BE2C (cell line): Measurements from ENCODE around the gene ASL.
A peak's percentile ranks its signal among the peaks of the same experiment; 100 is the strongest.
"Not testable (repeated sequence)": the region's sequence is repeated elsewhere in the genome, so short reads cannot be mapped to it uniquely, and the experiment has no call there.

Experiments used
- DNase-seq: peaks from one replicate; pipeline ENCODE4 v3.0.0-alpha.2; 2020
- H3K27me3 ChIP-seq: fragments of 250-450 bp; sonication (Bioruptor Pico); 2 replicates; pipeline ENCODE4 v1.5.1; 2020; ENCODE audit warnings: mild to moderate bottlenecking
- H3K36me3 ChIP-seq: fragments of 250-450 bp; sonication (Bioruptor Pico); 2 replicates; pipeline ENCODE4 v1.5.1; 2020; ENCODE audit warnings: mild to moderate bottlenecking
- H3K4me1 ChIP-seq: fragments of 250-450 bp; sonication (Bioruptor Pico); 2 replicates; pipeline ENCODE4 v1.5.1; 2020
- H3K4me3 ChIP-seq: 2 replicates; pipeline ENCODE4 v1.5.1; 2011; ENCODE audit warnings: low read depth, low read length
- H3K9me3 ChIP-seq: fragments of 250-450 bp; sonication (Bioruptor Pico); 2 replicates; pipeline ENCODE4 v1.5.1; 2020
- TF ChIP-seq, protein P1 (sequence below): IDR thresholded peaks from 2 replicates; pipeline ENCODE4 v1.5.1; 2012; ENCODE audit warnings: mild to moderate bottlenecking, low read depth, low read length

ASL gene

DNA sequence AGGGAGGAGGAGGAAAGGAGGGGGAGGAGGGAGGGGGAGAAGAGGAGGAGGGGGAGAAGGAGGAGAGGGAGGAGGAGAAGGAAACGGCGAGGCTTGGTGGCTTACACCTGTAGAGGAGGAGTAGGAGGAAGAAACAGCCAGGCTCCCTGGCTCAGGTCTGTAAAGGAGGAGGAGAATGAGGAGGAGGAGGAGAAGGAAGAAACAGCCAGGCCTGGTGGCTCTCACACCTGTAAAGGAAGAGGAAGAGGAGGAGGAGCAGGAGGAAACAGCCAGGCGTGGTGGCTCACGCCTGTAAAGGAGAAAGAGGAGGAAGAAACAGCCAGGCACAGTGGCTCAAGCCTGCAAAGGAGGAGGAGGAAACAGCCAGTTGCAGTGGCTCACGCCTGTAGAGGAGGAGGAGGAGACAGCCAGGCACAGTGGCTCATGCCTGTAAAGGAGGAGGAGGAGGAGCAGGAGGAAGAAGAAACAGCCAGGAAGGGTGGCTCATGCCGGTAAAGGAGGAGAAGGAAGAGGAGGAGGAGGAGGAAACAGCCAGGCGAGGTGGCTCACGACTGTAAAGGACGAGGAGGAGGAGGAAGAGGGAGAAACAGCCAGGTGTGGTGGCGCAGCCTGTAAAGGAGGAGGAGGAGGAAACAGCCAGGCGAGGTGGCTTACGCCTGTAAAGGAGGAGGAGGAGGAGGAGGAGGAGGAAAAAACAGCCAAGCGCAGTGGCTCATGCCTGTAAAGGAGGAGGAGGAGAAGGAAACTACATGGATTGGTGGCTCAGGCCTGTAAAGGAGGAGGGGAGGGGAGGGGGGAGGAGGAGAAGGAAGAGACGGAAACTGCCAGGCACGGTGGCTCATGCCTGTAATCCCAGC is 24.2 kb downstream of the ASL start:
- Histone ChIP-seq H3K36me3 (no peaks in the 10 kb centered on the region), H3K9me3 (no peaks in the 10 kb centered on the region), H3K4me3 (peak overlapping the region; percentile 49), H3K4me1 (no peaks in the 10 kb centered on the region), H3K27me3 (no peaks in the 10 kb centered on the region)
- TF ChIP-seq, protein P1, sequence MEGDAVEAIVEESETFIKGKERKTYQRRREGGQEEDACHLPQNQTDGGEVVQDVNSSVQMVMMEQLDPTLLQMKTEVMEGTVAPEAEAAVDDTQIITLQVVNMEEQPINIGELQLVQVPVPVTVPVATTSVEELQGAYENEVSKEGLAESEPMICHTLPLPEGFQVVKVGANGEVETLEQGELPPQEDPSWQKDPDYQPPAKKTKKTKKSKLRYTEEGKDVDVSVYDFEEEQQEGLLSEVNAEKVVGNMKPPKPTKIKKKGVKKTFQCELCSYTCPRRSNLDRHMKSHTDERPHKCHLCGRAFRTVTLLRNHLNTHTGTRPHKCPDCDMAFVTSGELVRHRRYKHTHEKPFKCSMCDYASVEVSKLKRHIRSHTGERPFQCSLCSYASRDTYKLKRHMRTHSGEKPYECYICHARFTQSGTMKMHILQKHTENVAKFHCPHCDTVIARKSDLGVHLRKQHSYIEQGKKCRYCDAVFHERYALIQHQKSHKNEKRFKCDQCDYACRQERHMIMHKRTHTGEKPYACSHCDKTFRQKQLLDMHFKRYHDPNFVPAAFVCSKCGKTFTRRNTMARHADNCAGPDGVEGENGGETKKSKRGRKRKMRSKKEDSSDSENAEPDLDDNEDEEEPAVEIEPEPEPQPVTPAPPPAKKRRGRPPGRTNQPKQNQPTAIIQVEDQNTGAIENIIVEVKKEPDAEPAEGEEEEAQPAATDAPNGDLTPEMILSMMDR = no peak
- DNase-seq = peak; percentile 41

DNA sequence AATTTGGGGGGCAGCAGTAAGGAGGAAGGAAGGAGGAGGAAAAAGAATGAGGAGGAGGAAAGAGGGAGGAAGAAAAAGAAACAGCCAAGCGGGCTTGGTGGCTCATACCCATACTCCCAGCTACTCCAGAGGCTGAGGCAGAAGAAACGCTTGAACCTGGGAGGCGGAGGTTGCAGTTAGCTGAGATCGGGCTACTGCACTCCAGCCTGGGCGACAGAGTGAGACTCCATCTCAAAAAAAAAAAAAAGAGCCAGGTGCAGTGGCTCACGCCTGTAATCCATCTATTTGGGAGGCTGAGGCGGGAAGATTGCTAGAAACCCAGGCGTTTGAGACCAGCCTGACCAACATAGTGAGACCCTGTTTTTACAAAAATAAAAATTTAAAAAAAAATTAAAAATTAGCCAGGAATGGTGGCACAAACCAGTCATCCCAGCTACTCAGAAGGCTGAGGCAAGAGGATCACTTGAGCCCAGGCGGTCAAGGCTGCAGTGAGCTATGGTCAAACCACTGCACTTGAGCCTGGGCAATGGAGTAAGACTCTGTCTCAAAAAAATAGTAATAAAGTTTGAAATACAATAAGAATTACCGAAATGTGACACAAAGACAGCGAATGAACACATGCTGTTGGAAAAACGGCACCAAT is 24.9 kb downstream of the ASL start:
- H3K4me3 ChIP-seq = peak overlapping the region; percentile 49
- TF ChIP-seq, protein P1 = no peak

DNA sequence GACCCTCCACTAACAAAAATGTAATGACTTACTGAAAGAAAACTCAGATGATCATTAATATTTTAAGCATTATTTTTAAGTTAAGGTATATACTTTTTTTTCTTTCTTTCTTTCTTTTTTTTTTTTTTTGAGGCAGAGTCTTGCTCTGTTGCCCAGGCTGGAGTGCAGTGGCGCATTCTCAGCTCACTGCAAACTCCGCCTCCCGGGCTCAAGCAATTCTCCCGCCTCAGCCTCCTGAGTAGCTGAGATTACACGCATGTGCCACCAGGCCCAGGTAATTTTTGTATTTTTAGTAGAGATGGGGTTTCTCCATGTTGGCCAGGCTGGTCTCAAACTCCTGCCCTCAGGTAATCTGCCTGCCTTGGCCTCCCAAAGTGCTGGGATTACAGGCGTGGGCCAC is 26.5 kb downstream of the ASL start:
- not testable (repeated sequence) for H3K4me3 ChIP-seq, H3K4me1 ChIP-seq, DNase-seq, H3K36me3 ChIP-seq, H3K27me3 ChIP-seq, H3K9me3 ChIP-seq

More for the DNA sequence above, 24.9 kb downstream of the ASL start:
- H3K9me3 ChIP-seq = no peaks in the 10 kb centered on the region
- no peak for DNase-seq
- H3K4me1 ChIP-seq = no peaks in the 10 kb centered on the region
- no peaks in the 10 kb centered on the region for H3K27me3 ChIP-seq
- no peaks in the 10 kb centered on the region for H3K36me3 ChIP-seq

DNA sequence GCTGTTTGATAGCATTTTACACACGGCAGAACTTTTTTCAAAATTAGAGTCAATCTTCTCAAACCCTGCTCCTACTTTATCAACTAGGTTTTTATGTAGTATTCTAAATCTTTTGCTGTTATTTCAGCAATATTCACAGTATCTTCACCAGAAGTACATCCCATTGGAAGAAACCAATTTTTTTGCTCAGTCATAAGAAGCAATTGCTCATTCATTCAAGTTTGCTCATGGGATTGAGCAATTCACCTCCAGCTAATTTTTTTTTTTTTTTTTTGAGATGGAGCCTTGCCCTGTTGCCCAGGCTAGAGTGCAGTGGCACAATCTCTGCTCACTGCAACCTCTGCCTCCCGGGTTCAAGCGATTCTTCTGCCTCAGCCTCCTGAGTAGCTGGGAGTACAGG is 28.4 kb downstream of the ASL start:
- not testable (repeated sequence) for H3K4me1 ChIP-seq

DNA sequence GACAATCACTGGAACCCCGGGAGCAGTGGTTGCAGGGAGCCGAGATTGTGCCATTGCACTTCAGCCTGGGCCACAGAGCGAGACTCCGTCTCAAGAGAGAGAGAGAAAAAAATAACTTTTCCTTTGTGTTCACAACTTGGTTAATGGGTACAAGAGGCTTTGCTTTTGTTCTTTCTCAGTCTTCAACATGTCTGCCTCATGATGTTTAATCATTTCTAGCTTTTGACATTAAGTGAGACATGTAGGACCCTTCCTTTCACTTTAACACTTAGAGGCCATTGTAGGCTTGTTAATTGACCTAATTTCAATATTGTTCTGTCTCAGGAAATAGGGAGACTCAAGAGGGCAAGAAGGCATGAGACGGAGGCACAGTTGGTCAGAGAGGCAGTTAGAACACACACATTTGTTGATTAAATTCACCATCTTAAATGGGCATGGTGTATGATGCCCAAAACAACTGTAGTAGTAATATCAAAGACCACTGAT is 29.7 kb downstream of the ASL start:
- H3K9me3 ChIP-seq = no peaks in the 10 kb centered on the region
- H3K4me3 ChIP-seq = no peak overlapping the region
- H3K4me1 ChIP-seq = no peaks in the 10 kb centered on the region
- no peaks in the 10 kb centered on the region for H3K36me3 ChIP-seq
- DNase-seq = no peak
- TF ChIP-seq, protein P1 = no peak
- H3K27me3 ChIP-seq = no peaks in the 10 kb centered on the region

More for the DNA sequence above, 28.4 kb downstream of the ASL start:
- H3K27me3 ChIP-seq, H3K36me3 ChIP-seq, DNase-seq, H3K9me3 ChIP-seq, H3K4me3 ChIP-seq: not testable (repeated sequence)

DNA sequence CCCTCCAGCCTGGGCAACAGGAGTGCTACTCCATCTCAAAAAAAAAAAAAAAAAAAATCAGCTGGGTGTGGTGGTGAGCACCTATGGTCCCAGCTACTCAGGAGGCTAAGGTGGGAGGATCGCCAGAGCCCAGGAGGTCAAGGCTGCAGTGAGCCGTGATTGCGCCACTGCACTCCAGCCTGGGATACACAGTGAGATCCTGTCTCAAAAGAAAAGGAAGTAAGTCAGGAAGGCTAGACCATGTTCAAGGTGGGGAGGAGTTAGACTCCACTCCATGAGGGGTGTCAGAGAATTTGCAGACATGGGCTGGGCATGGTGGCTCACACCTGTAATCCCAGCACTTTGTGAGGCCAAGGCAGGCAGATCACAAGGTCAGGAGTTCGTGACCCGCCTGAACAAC is 32.8 kb downstream of the ASL start:
- not testable (repeated sequence) for H3K27me3 ChIP-seq, H3K4me3 ChIP-seq, DNase-seq, H3K4me1 ChIP-seq, H3K9me3 ChIP-seq, H3K36me3 ChIP-seq

DNA sequence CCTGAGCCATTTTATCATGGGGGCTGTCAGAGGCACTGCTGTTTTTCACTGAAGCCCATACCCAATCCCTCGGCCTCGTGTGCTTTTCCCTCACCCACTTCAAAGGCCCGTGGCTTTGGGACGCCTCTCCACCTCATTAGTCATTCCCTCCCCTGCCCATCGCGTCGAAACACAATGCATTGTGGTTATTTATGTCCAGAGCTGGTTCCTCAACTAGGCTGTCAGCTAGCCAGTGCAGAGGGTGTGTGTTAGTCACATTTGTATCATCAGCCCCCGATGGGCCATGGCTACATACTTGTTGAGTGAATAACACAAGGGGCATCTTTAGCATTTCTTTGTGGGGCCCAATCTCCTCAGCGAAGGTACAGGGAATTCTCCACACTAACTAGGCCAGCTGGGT is 35.2 kb downstream of the ASL start:
- peaks cover under 1% of the 10 kb centered on the region; the same call in 1 of the 2 replicates for H3K36me3 ChIP-seq
- no peaks in the 10 kb centered on the region for H3K27me3 ChIP-seq
- H3K9me3 ChIP-seq = no peaks in the 10 kb centered on the region
- H3K4me3 ChIP-seq = no peak overlapping the region
- no peak for DNase-seq
- TF ChIP-seq, protein P1 = no peak
- H3K4me1 ChIP-seq = no peaks in the 10 kb centered on the region
